Endothelial cell of umbilical vein (primary cell): ENCODE measurements around the gene TOP1. TPM values are rescaled to one million over a fixed set of nuclear protein-coding genes. Genes with fewer than 3 reads are reported as not detected.

Source experiments
- BruUV-seq: library from RNA; stranded (reverse); fragments of 400-500 nt; replicated peaks from 2 replicates; lab custom pipeline; 2021; lab: Mats Ljungman, UMichigan
- CTCF ChIA-PET: fragments of 300-600, 350-600 bp; sonication (Branson Sonifier 250); formaldehyde crosslinking; loops from one replicate; lab custom pipeline; 2021; ENCODE audit warnings: antibody characterized with exemption, inconsistent platforms; lab: Charles Lee
- POLR2A ChIA-PET: fragments of 300-600, 350-600 bp; sonication (Branson Sonifier 250); formaldehyde crosslinking; loops from one replicate; lab custom pipeline; 2021; ENCODE audit warnings: antibody characterized with exemption, inconsistent platforms; lab: Charles Lee
- DNase-seq: peaks from one replicate; pipeline ENCODE4 v3.0.0-alpha.2; 2011; ENCODE audit warnings: low read depth, low spot score
- FAIRE-seq: peaks from 2 replicates; lab custom pipeline; 2011; peaks lifted over from hg19 to GRCh38; lab: Jason Lieb, UNC
- H2AFZ ChIP-seq: 2 replicates; pipeline ENCODE4 v1.6.0; 2012; ENCODE audit warnings: low read depth, low read length, control low read depth, inconsistent platforms
- H3K27ac ChIP-seq: 2 replicates; pipeline ENCODE4 v1.5.1; 2011; ENCODE audit warnings: low read depth, mild to moderate bottlenecking, control low read depth, low read length, moderate library complexity; ENCODE audit not compliant: insufficient read depth
- H3K27me3 ChIP-seq, 2 experiments: 2 replicates each; pipeline versions ENCODE4 v1.6.0 to v1.6.1; 2011; ENCODE audit warnings: low read length in 2 of 2, mixed read lengths in 1 of 2; ENCODE audit not compliant: control insufficient read depth in 2 of 2, insufficient read depth in 2 of 2
- H3K36me3 ChIP-seq, 2 experiments: 2 replicates in 1 of 2; 3 replicates in 1 of 2; pipeline ENCODE4 v1.5.1; 2011; ENCODE audit warnings: low read length in 2 of 2, mild to moderate bottlenecking in 1 of 2, moderate library complexity in 1 of 2; ENCODE audit not compliant: control insufficient read depth in 2 of 2, insufficient read depth in 2 of 2; ENCODE audit errors: extremely low read depth in 1 of 2
- H3K4me1 ChIP-seq: 3 replicates; pipeline ENCODE4 v1.5.1; 2011; ENCODE audit warnings: mild to moderate bottlenecking, low read length; ENCODE audit not compliant: control insufficient read depth, insufficient read depth; ENCODE audit errors: extremely low read depth
- H3K4me2 ChIP-seq: 2 replicates; pipeline ENCODE4 v1.6.1; 2011; ENCODE audit warnings: low read length, control low read depth, mixed read lengths; ENCODE audit not compliant: insufficient read depth
- H3K4me3 ChIP-seq, 3 experiments: fragments of 200-600 bp in 1 of 3; sonication (generic), shearing (Covaris generic) in 1 of 3; replicated peaks in 1 of 3; 2 replicates each; pipeline ENCODE4 v1.5.1; 2011 to 2016; ENCODE audit warnings: control low read depth in 3 of 3, low read length in 3 of 3, mild to moderate bottlenecking in 2 of 3, inconsistent platforms in 1 of 3, low read depth in 1 of 3, moderate library complexity in 1 of 3; ENCODE audit not compliant: insufficient read depth in 1 of 3
- H3K79me2 ChIP-seq: 2 replicates; pipeline ENCODE4 v1.6.0; 2012; ENCODE audit warnings: low read length, inconsistent platforms; ENCODE audit not compliant: control insufficient read depth, insufficient read depth
- H3K9ac ChIP-seq: replicated peaks from 2 replicates; pipeline ENCODE3; 2011; ENCODE audit warnings: low read length, control low read depth; ENCODE audit not compliant: insufficient read depth; ENCODE audit errors: extremely low read depth
- H3K9me1 ChIP-seq: replicated peaks from 3 replicates; pipeline ENCODE4 v1.6.0; 2011; ENCODE audit warnings: mild to moderate bottlenecking, low read length; ENCODE audit not compliant: control insufficient read depth, insufficient read depth; ENCODE audit errors: extremely low read depth
- H3K9me3 ChIP-seq: replicated peaks from 2 replicates; pipeline ENCODE4 v1.5.1; 2012; ENCODE audit warnings: low read length, inconsistent platforms; ENCODE audit not compliant: control insufficient read depth, insufficient read depth
- H4K20me1 ChIP-seq: replicated peaks from 2 replicates; pipeline ENCODE3; 2011; ENCODE audit warnings: mild to moderate bottlenecking, low read length; ENCODE audit not compliant: control insufficient read depth, insufficient read depth; ENCODE audit errors: extremely low read depth
- EZH2 ChIP-seq: IDR thresholded peaks from 2 replicates; pipeline ENCODE4 v1.6.1; 2012; ENCODE audit warnings: borderline replicate concordance, low read depth, mild to moderate bottlenecking, moderate library complexity, low read length, inconsistent platforms; ENCODE audit not compliant: severe bottlenecking
- FOS ChIP-seq: IDR thresholded peaks from 2 replicates; pipeline ENCODE4 v1.6.1; 2011; ENCODE audit warnings: mild to moderate bottlenecking, low read length, moderate library complexity, borderline replicate concordance; ENCODE audit not compliant: insufficient read depth
- GATA2 ChIP-seq: IDR thresholded peaks from 2 replicates; pipeline ENCODE4 v1.7.0; 2011; ENCODE audit warnings: low read depth, mild to moderate bottlenecking, moderate library complexity, mixed read lengths, low read length; ENCODE audit not compliant: insufficient read length, insufficient read depth
- JUN ChIP-seq: IDR thresholded peaks from 2 replicates; pipeline ENCODE4 v1.6.1; 2011; ENCODE audit warnings: borderline replicate concordance, low read depth; ENCODE audit not compliant: insufficient read length, insufficient read depth
- MYC ChIP-seq: IDR thresholded peaks from one replicate; pipeline ENCODE4 v1.6.1; 2011; ENCODE audit warnings: mild to moderate bottlenecking, low read depth, low read length
- POLR2AphosphoS5 ChIP-seq: IDR thresholded peaks from 2 replicates; pipeline ENCODE4 v1.6.1; 2012; ENCODE audit warnings: low read depth, mild to moderate bottlenecking, control low read depth, low read length, moderate library complexity; ENCODE audit not compliant: insufficient read depth
- dilution Hi-C: fragments of 300-500 bp; cut with MboI; formaldehyde crosslinking; loops from one replicate; pipeline ENCODE4 v1.15.0; 2019; ENCODE audit warnings: low sequenced_read_pairs; ENCODE audit not compliant: extremely low pct_ligation_motif_present
- intact Hi-C: fragments of 100-400 bp; cut with micrococcal nuclease; formaldehyde crosslinking; loops from one replicate; pipeline ENCODE4 v1.10.0; 2022
- polyA plus RNA-seq, 4 experiments: library from polyadenylated mRNA; depleted of rRNA in 3 of 4; stranded (reverse) in 3 of 4; unstranded in 1 of 4; fragments of >200 nt; gene quantifications; 2 replicates each; pipeline versions ENCODE4 v1.2.1 to v1.2.3, GENCODE V29; 2011 to 2012; ENCODE audit warnings: missing spikeins in 1 of 4
- total RNA-seq: library from RNA; stranded (reverse); gene quantifications from 2 replicates; pipeline ENCODE4 v1.2.3, GENCODE V29; 2021
- TF ChIP-seq, protein P1 (sequence below), 2 donors: IDR thresholded peaks; 1 replicate in 1 of 2; 2 replicates in 1 of 2; pipeline ENCODE4 v1.5.1; 2011; ENCODE audit warnings: low read length in 2 of 2, mild to moderate bottlenecking in 2 of 2, moderate library complexity in 2 of 2, control low read depth in 1 of 2, inconsistent platforms in 1 of 2, low read depth in 1 of 2; ENCODE audit not compliant: insufficient read depth in 1 of 2; ENCODE audit errors: extremely low read depth in 1 of 2

Gene TOP1
- total and polyA plus RNA-seq, 2 donors (not counting 3 experiments of a cell fraction or from before 2014, with no cell fraction given): 7.0 to 77.4 TPM

DNA sequence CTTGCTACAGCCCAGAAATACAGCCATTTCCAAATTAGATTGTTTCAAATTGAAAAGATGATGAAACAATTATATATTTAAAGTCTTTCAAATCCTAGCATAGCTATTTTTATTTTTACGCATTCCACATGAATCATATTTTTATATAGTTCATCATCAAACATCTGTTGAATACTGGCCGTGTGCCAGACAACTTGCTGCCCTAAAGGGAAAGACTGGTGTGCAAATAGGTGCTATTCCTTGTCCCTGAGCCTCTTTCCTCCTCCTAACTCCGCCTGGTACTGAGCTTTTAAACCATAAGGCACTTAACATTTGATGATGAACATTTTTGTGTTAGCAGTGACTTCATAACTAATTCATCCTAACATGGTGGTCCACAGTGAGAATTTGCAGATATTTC, 90.0 kb downstream of the TOP1 start:
- POLR2A ChIA-PET: no interaction called here

More for the DNA sequence above, 90.0 kb downstream of the TOP1 start:
- Histone ChIP-seq H3K27ac (no peak overlapping the region), H3K9me3 (no peaks in the 10 kb centered on the region), H3K27me3 (no peaks in the 10 kb centered on the region), H3K36me3 (peaks cover 41 to 45% of the 10 kb centered on the region in 2 experiments), H3K4me2 (no peak overlapping the region), H3K9ac (no peak overlapping the region), H2AFZ (no peak overlapping the region), H3K9me1 (no peaks in the 10 kb centered on the region), H4K20me1 (no peaks in the 10 kb centered on the region), H3K4me1 (no peaks in the 10 kb centered on the region), H3K4me3 (no peak overlapping the region), H3K79me2 (no peaks in the 10 kb centered on the region)
- CTCF ChIA-PET: interaction anchor here (0.6 to 1.5 kb wide), 6 partner anchors 24 to 222 kb away, joined by 3 to 7 read pairs (median 4); partner anchors contain the start of gene LPIN3
- dilution Hi-C loops: no loop called here
- TF ChIP-seq FOS (no peak), GATA2 (no peak), POLR2AphosphoS5 (no peak), JUN (no peak), EZH2 (no peak), MYC (no peak)
- TF ChIP-seq, protein P1, sequence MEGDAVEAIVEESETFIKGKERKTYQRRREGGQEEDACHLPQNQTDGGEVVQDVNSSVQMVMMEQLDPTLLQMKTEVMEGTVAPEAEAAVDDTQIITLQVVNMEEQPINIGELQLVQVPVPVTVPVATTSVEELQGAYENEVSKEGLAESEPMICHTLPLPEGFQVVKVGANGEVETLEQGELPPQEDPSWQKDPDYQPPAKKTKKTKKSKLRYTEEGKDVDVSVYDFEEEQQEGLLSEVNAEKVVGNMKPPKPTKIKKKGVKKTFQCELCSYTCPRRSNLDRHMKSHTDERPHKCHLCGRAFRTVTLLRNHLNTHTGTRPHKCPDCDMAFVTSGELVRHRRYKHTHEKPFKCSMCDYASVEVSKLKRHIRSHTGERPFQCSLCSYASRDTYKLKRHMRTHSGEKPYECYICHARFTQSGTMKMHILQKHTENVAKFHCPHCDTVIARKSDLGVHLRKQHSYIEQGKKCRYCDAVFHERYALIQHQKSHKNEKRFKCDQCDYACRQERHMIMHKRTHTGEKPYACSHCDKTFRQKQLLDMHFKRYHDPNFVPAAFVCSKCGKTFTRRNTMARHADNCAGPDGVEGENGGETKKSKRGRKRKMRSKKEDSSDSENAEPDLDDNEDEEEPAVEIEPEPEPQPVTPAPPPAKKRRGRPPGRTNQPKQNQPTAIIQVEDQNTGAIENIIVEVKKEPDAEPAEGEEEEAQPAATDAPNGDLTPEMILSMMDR (IDR thresholded peaks at IDR 0.05; ENCODE audit: extremely low read depth in 1 of 2, insufficient read depth in 1 of 2, low read depth in 1 of 2, low read length in 2 of 2): no peak
- BruUV-seq: no TSS peak
- intact Hi-C loops: no loop called here
- DNase-seq (no peak), FAIRE-seq (no peak)
